Ishikawa (cell line): Measurements from ENCODE around the gene SPIN2A.

ENCODE experiments used
- CEBPB ChIP-seq: IDR thresholded peaks from 2 replicates; pipeline ENCODE4 v1.6.1; 2012
- CREB1 ChIP-seq: IDR thresholded peaks from 2 replicates; pipeline ENCODE4 v1.6.1; 2012; ENCODE audit warnings: low read depth
- EGR1 ChIP-seq: IDR thresholded peaks from 2 replicates; pipeline ENCODE4 v1.6.1; 2012
- EP300 ChIP-seq: IDR thresholded peaks from 2 replicates; pipeline ENCODE4 v1.6.1; 2012; ENCODE audit warnings: borderline replicate concordance
- MAX ChIP-seq: IDR thresholded peaks from 2 replicates; pipeline ENCODE4 v1.6.1; 2012
- NFIC ChIP-seq: IDR thresholded peaks from 2 replicates; pipeline ENCODE4 v1.6.1; 2012
- RAD21 ChIP-seq: IDR thresholded peaks from 2 replicates; pipeline ENCODE4 v1.6.1; 2012; ENCODE audit warnings: low read depth
- TAF1 ChIP-seq: IDR thresholded peaks from 2 replicates; pipeline ENCODE4 v1.6.1; 2012; ENCODE audit warnings: low read depth, mild to moderate bottlenecking
- TCF12 ChIP-seq: IDR thresholded peaks from 2 replicates; pipeline ENCODE4 v1.6.1; 2012; ENCODE audit warnings: low read depth
- TEAD4 ChIP-seq: IDR thresholded peaks from 2 replicates; pipeline ENCODE4 v1.6.1; 2012
- USF1 ChIP-seq: IDR thresholded peaks from 2 replicates; pipeline ENCODE4 v1.6.1; 2012
- YY1 ChIP-seq: IDR thresholded peaks from 2 replicates; pipeline ENCODE4 v1.6.1; 2012; ENCODE audit warnings: low read depth
- ZBTB7A ChIP-seq: IDR thresholded peaks from 2 replicates; pipeline ENCODE4 v1.6.1; 2012; ENCODE audit warnings: low read depth
- TF ChIP-seq, protein P1 (sequence below): IDR thresholded peaks from 2 replicates; pipeline ENCODE4 v1.6.1; 2012; ENCODE audit warnings: low read depth, mild to moderate bottlenecking

DNA sequence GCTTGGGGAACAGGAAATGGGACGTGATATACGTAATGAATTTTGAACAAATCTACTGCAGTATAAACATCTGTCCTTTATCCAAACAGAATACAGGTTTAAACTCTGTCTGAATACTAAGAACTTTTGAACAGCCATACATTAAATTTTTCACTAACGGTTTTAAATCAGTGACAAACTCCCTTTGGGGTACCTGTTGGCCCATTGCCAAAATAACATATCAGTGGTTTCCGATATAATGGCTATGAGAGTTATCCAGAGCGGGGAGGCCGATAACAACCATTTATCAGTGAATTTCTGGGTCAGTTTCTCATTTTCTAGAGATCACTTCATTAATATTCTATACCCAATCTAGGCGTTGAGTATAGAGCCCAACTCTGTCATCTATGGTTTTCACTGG lies 5.2 kb downstream of the SPIN2A start:
- no peak for TF ChIP-seq YY1
- TF ChIP-seq TCF12: no peak
- no peak for TF ChIP-seq CEBPB
- no peak for TF ChIP-seq MAX
- TF ChIP-seq RAD21: no peak
- no peak for TF ChIP-seq TAF1
- TF ChIP-seq CREB1: no peak
- TF ChIP-seq, protein P1, sequence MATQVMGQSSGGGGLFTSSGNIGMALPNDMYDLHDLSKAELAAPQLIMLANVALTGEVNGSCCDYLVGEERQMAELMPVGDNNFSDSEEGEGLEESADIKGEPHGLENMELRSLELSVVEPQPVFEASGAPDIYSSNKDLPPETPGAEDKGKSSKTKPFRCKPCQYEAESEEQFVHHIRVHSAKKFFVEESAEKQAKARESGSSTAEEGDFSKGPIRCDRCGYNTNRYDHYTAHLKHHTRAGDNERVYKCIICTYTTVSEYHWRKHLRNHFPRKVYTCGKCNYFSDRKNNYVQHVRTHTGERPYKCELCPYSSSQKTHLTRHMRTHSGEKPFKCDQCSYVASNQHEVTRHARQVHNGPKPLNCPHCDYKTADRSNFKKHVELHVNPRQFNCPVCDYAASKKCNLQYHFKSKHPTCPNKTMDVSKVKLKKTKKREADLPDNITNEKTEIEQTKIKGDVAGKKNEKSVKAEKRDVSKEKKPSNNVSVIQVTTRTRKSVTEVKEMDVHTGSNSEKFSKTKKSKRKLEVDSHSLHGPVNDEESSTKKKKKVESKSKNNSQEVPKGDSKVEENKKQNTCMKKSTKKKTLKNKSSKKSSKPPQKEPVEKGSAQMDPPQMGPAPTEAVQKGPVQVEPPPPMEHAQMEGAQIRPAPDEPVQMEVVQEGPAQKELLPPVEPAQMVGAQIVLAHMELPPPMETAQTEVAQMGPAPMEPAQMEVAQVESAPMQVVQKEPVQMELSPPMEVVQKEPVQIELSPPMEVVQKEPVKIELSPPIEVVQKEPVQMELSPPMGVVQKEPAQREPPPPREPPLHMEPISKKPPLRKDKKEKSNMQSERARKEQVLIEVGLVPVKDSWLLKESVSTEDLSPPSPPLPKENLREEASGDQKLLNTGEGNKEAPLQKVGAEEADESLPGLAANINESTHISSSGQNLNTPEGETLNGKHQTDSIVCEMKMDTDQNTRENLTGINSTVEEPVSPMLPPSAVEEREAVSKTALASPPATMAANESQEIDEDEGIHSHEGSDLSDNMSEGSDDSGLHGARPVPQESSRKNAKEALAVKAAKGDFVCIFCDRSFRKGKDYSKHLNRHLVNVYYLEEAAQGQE: no peak
- TF ChIP-seq EGR1: no peak
- no peak for TF ChIP-seq ZBTB7A
- no peak for TF ChIP-seq TEAD4
- TF ChIP-seq EP300: no peak
- no peak for TF ChIP-seq USF1
- no peak for TF ChIP-seq NFIC
